HG03558 (cell line): Measurements from ENCODE around the gene MTFR2.
"Not testable (repeated sequence)": the region's sequence is repeated elsewhere in the genome, so short reads cannot be mapped to it uniquely, and the experiment has no call there.

ENCODE experiments used
- ATAC-seq: cut with Tn5 transposase; IDR thresholded peaks from one replicate; pipeline ENCODE4 v1.9.1; 2021; ENCODE audit warnings: moderate number of reproducible peaks; ENCODE audit not compliant: unreplicated experiment; ENCODE audit errors: extremely low read depth

MTFR2 gene

DNA sequence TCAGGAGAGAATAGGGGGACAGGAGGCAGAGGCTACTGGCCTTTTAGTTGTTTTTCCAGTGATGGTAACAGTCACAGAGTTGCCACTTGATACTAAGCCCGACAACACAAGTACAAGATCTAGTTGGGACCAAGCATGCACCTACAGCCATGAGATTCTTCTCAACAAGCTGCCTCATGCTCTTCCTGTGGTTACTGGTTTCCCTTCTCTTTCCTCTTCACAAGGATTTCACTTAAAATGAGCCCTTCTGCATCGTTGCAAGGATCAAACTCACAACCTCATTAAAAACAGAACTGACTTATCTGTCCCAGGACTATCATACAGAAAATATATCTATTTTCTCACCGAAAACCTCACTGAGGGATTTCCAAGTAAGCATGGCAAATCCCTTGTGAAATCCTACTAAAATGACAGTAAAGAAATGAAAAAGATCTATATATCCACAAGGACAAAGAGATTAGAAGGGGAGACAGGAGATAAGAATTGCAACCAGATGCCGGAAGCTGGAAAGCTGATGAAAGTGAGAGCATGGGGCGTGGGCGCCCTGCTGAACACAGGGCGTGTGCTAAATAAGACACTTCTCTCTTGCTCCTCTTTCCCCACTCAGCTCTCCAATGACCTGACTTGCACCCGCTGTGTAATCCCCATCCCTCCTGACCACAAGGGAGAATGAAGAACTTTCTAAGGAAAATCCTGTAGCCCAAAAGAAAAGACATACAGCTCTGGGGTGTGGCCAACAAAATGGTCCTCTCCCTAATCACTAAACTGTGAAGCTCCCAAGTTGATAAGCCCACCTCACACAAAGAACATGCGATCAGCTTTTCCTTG lies 13.4 kb downstream of the MTFR2 start:
- no peak for ATAC-seq

DNA sequence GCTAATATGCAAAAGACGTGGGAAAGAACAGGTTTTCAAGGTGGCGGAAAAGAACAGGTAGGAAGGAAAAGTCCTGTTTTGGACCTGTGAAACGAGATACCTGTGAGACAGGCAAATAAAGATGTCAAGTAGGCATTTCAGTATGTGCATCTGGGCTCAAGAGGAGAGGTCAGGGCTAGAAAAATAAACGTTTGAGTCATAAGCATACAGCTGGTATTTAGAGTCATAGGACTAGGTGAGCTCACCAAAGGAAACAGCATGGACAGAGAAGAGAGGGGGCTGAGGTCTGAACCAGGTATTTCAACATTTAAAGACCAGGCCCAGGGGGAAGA lies 14.9 kb downstream of the MTFR2 start:
- ATAC-seq: no peak

DNA sequence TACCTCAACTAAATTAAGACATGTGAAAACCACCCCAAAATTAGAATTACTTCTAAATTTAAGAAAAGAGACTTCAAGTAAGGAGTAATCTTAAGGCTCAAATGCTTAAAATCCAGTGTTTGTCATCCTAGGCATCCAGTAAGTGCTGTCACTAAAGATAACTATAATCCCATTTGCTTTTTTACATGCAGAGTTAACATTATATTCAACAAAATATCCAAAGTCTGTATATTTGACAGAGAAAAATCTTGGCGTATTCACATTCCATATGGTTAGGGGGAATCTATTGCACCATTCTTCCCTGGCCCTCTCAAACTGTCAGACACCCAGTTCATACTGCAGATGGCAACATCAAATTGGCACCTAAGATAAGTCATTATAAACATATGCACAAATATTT lies 17.4 kb downstream of the MTFR2 start:
- no peak for ATAC-seq

- ATAC-seq: no peak
These were observed 19.8 kb downstream of the MTFR2 start for GRCh38 chr6:136230219-136230853.

DNA sequence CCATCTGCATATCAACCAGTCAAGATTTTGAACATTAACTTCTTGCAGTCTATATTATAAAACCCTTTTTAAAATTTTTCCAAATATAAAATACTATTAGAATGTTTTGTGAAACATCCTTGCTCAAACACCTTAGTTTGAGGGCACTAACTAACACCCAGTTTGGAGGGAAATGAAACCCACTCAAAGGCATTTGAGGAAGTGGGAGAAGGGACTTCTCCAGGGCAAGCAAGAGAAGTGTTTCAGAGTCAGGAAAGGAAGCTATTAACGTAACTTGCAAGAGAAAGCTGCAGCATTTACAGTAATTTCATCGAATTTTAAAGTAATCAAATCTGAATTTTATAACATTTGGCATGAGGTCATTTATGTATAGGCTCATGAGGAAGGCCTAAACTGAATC lies 21.3 kb downstream of the MTFR2 start:
- ATAC-seq: no peak

DNA sequence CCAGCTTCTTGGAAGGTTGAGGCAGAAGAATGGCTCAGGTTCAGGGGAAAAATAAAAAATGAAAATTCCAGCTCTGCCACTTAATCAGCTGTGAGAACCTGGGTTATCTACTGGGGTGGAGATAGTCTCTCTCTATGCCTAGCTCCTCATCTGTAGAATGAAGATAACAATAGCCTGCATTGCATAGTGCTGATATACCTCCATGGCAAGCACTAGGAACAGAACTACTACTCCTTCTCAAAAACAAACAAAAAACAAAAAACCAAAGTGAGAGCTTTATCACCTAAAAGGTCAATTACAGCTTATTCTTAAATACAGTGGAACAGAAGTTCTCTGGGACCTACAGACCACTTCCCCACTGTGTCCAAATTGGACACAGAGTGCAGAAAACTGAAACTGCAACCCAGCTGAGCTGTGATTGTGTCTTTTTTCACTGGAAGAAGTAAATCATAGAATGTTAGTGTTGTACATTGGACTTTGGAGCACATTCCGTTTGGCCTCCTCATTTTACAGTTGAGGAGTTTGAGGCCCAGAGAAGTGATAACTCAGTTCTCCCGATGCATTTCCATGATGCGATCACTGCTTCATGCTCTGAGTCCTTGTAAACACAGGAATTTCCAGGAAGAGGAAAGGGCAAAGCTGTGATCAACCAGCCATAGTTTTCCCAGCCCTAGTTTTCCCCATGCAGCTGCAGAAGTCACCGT lies 23.3 kb downstream of the MTFR2 start:
- no peak for ATAC-seq

DNA sequence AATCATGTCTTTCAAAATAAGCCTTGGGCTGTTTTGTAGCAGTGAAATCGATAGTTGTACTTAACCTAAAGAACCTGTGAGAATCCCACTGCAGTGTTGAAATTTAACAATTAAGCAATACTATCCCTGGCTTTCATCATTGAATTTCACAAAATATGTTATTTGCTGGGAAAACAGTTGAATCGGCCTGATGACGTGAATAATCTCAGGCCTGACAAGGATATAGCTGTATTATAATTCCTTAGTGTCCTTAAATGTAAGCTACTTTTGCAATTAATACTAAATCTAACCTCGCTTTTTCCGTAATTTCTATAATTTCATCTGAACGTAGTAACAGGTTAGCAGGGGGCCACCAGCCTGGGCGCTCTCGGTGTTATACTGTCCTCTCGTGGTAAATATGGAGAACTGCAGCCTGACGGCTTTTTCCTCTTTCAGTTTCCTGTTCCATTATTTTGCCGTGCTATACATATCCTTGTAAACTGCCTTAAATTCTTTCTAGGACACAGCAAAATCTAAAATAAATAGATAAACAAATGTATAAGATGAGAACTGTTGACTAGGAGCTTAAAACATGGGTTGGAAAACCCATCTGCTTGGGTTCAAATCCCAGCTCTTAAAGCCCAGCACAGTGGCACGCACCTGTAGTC lies 24.0 kb downstream of the MTFR2 start:
- peak; percentile 84 for ATAC-seq

GRCh38 chr6:136225496-136225895 lies 24.6 kb downstream of the MTFR2 start:
- ATAC-seq: no peak

DNA sequence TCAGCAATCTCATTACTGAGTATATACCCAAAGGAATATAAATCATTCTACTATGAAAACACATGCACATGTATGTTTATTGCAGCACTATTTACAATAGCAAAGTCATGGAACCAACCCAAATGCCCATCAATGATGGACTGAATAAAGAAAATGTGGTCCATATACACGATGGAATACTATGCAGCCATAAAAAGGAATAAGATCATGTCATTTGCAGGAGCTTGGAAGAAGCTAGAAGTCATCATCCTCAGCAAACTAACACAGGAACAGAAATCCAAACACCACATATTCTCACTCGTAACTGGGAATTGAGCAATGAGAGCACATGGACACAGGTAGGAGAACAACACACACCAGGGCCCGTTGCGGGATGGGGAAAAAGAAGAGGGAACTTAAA lies 25.1 kb downstream of the MTFR2 start:
- not testable (repeated sequence) for ATAC-seq

GRCh38 chr6:136216503-136217401 lies 33.4 kb downstream of the MTFR2 start:
- ATAC-seq: no peak

- ATAC-seq: no peak
These were observed 36.3 kb downstream of the MTFR2 start for GRCh38 chr6:136213853-136214252.

DNA sequence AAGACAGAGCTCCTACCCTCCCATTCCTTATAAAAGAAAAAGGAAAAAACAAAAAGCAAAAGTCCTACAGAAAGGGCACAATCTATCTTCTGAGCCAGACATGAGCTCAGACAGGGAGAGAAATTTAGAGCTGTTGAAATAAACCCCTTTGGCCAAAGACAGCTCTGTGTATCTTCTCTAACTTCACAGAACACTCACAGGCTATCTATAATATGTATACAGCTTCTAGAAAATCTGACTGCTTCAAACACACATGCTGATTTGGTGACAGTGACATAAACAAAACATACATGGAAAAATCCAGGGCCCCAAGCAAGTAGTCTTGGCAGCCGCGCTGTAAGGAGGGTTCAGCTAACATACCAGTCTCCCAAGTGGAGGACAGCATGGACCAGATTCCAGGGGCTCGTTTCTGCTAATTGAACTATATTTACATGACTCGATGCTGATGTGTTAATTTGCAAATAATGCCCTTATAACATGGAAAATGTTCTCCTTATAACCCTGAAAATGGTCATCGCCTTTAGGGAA lies 37.0 kb downstream of the MTFR2 start:
- ATAC-seq: no peak

DNA sequence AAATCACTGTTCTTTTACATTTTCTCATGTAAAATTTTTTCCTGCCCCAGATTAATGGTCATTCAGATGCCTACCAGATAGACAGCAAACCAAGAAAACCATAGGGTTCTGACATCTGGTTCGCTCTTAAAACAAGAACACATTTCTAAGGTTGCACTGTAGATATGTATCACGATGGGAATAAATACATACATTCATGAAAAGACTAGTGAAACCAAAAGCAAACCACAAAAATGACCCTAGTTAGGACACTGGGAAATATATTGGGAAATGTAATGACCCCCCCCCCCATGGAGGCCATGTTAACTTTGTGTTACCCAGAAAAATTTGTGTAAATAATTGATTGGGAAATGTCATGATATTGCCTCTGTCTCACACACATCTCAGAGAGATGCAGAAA lies 37.5 kb downstream of the MTFR2 start:
- no peak for ATAC-seq

DNA sequence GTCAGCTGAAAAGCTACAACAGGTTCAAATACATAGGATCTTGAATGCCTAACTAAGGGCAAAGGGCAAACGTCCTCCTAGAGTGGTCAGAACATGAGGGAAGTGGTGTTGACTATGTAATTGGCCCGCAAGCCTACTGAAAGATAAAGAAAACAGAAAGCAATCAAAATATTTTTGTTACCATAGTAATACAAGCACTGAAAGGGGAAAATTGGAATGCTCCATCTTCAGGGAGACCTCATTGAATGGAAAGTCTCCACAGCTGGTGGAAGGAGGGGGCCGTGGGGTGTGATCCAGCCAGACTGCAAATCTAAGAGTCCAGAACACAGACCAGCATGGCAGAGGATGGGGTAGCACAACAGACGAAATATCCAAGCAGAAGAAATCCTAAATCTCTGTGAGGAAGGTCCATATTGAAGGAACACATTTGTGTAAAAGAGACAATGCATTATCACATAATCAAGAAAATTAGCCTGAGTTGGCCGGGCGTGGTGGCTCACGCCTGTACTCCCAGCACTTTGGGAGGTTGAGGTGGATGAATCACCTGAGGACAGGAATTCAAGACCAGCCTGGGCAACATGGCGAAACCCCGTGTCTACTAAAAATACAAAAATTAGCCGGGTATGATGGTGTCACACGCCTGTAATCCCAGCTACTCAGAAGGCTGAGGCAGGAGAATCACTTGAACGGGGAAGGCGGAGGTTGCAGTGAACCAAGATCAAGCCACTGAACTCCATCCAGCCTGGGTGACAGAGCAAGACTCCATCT lies 39.5 kb downstream of the MTFR2 start:
- no peak for ATAC-seq

DNA sequence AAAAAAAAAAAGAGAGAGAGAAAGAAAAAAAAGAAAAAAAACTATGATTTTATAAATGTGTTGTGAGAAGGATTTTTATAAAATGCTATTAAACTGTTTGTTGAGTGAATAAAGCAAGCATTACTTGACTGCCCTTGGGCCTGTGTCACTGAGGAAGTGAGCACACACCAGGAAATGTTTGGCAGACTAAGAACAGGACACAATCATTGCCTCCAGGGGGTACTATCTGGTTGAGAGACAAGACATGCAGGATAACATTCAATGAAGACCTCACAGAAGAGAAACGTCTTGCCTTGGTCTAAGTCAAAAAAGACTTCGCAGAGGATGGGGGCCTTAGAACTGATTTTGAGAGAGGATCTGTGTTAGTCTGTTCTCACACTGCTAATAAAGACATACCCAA lies 40.6 kb downstream of the MTFR2 start:
- no peak for ATAC-seq

GRCh38 chr6:136208783-136209182 lies 41.3 kb downstream of the MTFR2 start:
- no peak for ATAC-seq

DNA sequence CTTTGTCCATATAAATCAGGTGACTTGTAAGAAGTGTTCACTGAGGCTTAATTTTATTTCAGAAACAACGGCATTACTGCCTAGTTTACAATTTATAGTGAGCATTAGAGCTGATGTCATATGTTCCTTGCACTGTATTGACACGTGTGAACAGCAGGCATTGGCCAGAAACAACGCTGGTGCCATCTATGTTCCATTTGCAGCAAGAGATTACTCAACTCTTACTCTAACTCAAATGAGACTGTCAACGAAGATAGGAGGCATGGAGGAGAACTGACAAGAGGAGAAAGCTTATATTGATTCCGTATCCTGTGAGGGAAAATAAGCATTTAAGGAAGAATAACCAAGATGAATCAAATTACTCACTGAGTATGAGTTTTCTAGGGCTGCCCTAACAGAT lies 48.4 kb downstream of the MTFR2 start:
- no peak for ATAC-seq

DNA sequence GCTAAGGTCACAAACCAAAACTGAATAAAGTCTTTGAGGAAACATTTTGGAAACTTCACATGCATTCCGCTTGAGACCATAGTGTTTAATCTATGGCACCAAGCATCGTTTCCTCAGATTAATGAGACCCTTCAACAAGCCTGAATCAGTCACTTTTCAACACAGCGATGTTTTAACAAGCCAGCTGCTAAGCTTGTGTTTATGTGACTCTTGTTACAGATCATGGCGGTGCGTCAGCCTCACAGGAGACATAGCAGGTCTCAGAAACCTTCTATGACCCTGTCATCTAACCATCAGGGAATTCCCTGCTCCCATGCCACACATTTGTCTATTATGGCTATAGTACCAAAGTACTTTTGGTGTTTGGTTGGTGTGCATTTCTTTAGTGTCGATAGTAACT lies 57.2 kb downstream of the MTFR2 start:
- no peak for ATAC-seq
